HG03354 (cell line): ENCODE results near the gene GPR87.

Source experiments
- ATAC-seq: cut with Tn5 transposase; IDR thresholded peaks from one replicate; pipeline ENCODE4 v1.9.1; 2021; ENCODE audit warnings: mild to moderate bottlenecking; ENCODE audit not compliant: unreplicated experiment, poor library complexity, severe bottlenecking

The GPR87 gene

DNA sequence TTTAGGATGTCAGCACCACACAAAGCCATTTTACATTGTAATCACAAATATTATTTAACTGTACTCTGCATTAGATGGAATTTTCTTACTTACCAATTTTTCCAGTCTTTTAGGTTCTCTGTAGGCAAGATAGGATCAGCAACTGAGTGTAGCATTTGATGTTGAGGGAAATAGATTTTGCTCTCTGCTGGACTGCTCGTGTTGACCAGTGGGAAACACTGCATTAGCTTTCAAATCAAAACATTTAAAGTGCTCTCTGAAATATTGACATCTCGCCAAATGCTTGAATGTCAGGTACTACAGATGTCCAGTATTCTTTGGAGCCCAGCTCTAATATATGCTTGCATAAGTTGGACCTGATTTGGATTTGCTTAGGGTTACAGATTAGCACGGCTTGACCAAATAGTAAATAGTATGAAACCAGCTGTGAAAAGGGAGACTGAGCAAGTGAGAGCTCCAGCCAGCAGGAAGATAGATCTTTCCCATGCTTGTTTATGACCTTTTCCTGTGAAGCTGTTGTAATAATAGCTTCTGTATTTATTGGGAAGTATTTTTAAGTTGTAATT, 67.8 kb downstream of the GPR87 start:
- no peak for ATAC-seq
